Suprapubic skin (tissue), 4 donors: ENCODE measurements around the gene ANKMY1. TPM values are rescaled to one million over a fixed set of nuclear protein-coding genes. Genes with fewer than 3 reads are reported as not detected.

Experiments used
- DNase-seq, 2 donors: peaks; one replicate each; pipeline ENCODE4 v3.0.0-alpha.2; 2019; ENCODE audit warnings: low spot score in 2 of 2
- H3K27ac ChIP-seq: fragments of 200-600 bp; sonication (generic); one replicate; pipeline ENCODE4 v1.5.1; 2019
- H3K27me3 ChIP-seq: fragments of 200-600 bp; sonication (generic); one replicate; pipeline ENCODE4 v1.5.1; 2019
- H3K36me3 ChIP-seq: fragments of 200-600 bp; sonication (generic); one replicate; pipeline ENCODE4 v1.5.1; 2019
- H3K4me1 ChIP-seq: fragments of 200-600 bp; sonication (generic); one replicate; pipeline ENCODE4 v1.5.1; 2019
- H3K4me3 ChIP-seq: fragments of 200-600 bp; sonication (generic); one replicate; pipeline ENCODE4 v1.5.1; 2019; ENCODE audit warnings: mild to moderate bottlenecking
- H3K9me3 ChIP-seq: fragments of 200-600 bp; sonication (generic); one replicate; pipeline ENCODE4 v1.5.1; 2019
- EP300 ChIP-seq: sonication (generic); formaldehyde crosslinking; IDR thresholded peaks from one replicate; pipeline ENCODE4 v1.6.1; 2017; ENCODE audit warnings: antibody characterized with exemption
- POLR2A ChIP-seq, 2 donors: fragments of 450-650 bp; IDR thresholded peaks; one replicate each; pipeline ENCODE4 v1.6.1; 2017; ENCODE audit warnings: antibody characterized with exemption in 2 of 2, mild to moderate bottlenecking in 2 of 2, moderate library complexity in 2 of 2
- POLR2AphosphoS5 ChIP-seq, 3 donors: sonication (generic); formaldehyde crosslinking; IDR thresholded peaks; one replicate each; pipeline ENCODE4 v1.6.1; 2017; ENCODE audit warnings: antibody characterized with exemption in 3 of 3
- WGBS: methylation state at CpG from one replicate; pipeline ENCODE4 v1.1.5; 2018; 5-methylcytosine and 5-hydroxymethylcytosine counted together
- total RNA-seq, 4 donors: library from RNA; depleted of rRNA; stranded (reverse); fragments of >200 nt; gene quantifications; one replicate each; pipeline ENCODE4 v1.1.0, GENCODE V29; 2016
- TF ChIP-seq, protein P1 (sequence below), 2 donors: fragments of 200-600 bp in 1 of 2; fragments of 450-650 bp in 1 of 2; sonication (generic) in 1 of 2; IDR thresholded peaks; one replicate each; pipeline ENCODE4 v1.5.1; 2016 to 2019; ENCODE audit warnings: antibody characterized with exemption in 2 of 2, mild to moderate bottlenecking in 1 of 2, moderate library complexity in 1 of 2

Gene ANKMY1
- total RNA-seq, 4 donors from 2014 or later = 12.2 to 52.1 (median 23.0) TPM

DNA sequence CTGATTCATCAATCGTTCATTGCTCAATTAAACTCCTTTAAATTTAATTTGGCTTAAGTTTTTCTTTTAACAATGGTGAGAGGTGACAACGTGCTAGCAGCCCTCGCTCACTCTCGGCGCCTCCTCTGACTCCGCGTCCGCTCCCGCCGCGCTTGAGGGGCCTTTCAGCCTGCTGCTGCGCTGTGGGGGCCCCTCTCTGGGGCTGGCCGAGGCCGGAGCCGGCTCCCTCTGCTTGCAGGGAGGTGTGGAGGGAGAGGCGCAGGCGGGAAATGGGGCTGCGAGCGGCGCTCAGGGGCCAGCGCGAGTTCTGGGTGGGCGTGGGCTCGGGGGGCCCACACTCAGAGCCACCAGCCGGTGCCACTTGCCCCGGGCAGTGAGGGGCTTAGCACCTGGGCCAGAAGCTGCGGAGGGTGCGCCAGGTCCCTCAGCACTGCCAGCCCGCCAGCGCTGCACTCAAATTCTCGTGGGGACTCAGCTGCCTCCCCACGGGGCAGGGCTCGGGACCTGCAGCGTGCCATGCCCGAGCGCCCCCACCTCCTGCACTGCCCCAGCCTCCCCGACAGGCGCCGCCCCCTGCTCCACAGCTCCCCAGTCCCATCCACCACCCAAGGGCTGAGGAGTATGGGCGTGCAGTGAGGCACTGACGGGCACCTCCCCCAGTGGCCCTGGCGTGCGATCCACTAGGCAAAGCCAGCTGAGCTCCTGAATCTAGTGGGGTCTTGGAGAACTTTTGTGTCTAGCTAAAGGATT, 19.6 kb downstream of the ANKMY1 start:
- Histone ChIP-seq H3K27me3 (no peaks in the 10 kb centered on the region), H3K4me1 (no peaks in the 10 kb centered on the region), H3K36me3 (peaks cover 36% of the 10 kb centered on the region), H3K27ac (no peak overlapping the region), H3K4me3 (no peak overlapping the region), H3K9me3 (no peaks in the 10 kb centered on the region)
- WGBS = 96% methylated on average over 25 of the region's 43 CpGs
- DNase-seq = no peak
- TF ChIP-seq, protein P1, sequence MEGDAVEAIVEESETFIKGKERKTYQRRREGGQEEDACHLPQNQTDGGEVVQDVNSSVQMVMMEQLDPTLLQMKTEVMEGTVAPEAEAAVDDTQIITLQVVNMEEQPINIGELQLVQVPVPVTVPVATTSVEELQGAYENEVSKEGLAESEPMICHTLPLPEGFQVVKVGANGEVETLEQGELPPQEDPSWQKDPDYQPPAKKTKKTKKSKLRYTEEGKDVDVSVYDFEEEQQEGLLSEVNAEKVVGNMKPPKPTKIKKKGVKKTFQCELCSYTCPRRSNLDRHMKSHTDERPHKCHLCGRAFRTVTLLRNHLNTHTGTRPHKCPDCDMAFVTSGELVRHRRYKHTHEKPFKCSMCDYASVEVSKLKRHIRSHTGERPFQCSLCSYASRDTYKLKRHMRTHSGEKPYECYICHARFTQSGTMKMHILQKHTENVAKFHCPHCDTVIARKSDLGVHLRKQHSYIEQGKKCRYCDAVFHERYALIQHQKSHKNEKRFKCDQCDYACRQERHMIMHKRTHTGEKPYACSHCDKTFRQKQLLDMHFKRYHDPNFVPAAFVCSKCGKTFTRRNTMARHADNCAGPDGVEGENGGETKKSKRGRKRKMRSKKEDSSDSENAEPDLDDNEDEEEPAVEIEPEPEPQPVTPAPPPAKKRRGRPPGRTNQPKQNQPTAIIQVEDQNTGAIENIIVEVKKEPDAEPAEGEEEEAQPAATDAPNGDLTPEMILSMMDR (IDR thresholded peaks at IDR 0.05) = no peak
- no peak for TF ChIP-seq EP300
- no peak for TF ChIP-seq POLR2AphosphoS5 (IDR thresholded peaks at IDR 0.05)
- no peak for TF ChIP-seq POLR2A (IDR thresholded peaks at IDR 0.05)

DNA sequence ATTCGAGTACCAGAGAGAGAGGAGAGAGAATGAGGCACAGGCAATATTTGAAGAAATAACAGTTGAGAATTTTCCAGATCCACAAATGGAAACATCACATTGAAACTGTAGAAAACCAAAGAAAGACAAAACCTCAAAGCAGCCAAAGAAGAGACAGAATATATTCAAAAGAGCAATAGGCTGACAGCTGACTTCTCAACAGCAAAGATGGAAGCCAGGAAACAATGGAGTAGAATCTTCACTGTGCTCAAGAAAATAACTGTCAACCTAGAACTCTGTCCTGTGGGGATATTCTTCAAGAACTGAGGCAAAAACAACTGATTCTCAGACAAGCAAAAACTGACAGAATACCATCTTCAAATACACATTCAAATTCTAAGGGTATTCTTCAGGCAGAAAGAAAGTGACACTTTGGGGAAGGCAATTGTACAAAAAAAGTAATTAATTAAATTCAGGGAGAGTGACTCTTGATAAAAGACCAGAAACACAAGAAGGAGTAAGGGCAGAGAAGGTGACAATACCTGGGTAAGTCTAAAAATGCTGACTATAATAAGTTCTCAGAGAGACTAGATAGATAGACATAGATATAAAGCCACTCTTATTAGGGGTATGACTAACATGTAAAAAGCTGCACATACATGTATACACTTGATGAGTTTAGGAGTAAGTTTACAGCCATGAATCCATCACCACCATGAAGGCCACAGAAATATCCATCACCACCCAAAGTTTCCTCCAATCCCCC, 25.6 kb downstream of the ANKMY1 start:
- H3K9me3 ChIP-seq = peaks cover 11% of the 10 kb centered on the region
- no peaks in the 10 kb centered on the region for H3K27me3 ChIP-seq
- DNase-seq = no peak
- H3K36me3 ChIP-seq = peaks cover 40% of the 10 kb centered on the region
- no peak for TF ChIP-seq POLR2A (IDR thresholded peaks at IDR 0.05)
- TF ChIP-seq EP300 = no peak
- TF ChIP-seq POLR2AphosphoS5 (IDR thresholded peaks at IDR 0.05) = no peak
- TF ChIP-seq, protein P1 (IDR thresholded peaks at IDR 0.05) = no peak
- no peak overlapping the region for H3K4me3 ChIP-seq
- H3K4me1 ChIP-seq = no peaks in the 10 kb centered on the region
- no peak overlapping the region for H3K27ac ChIP-seq
- 100% methylated on average over 1 of the region's 1 CpG for WGBS

DNA sequence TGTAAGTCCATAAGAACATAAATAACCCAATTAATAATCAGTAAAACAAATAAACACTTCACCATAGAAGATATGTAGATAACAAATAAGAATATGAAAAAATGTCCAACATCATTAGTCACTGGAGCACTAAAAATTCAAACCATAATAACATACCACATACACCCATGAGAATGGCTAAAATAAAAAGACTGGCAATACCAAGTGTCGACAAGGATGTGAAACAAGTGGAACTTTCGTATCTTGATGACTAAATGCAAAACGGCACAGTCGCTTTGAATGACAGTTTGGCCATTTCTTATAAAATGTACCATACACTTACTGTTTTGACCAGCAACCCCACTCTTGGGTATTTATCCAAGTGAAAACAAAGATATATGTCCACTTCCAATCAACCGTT, 26.8 kb downstream of the ANKMY1 start:
- Histone ChIP-seq H3K36me3 (peaks cover 44% of the 10 kb centered on the region), H3K9me3 (peaks cover 11% of the 10 kb centered on the region), H3K27me3 (no peaks in the 10 kb centered on the region), H3K4me3 (no peak overlapping the region), H3K27ac (no peak overlapping the region), H3K4me1 (no peaks in the 10 kb centered on the region)
- DNase-seq = no peak
- TF ChIP-seq POLR2AphosphoS5 (IDR thresholded peaks at IDR 0.05) = no peak
- no peak for TF ChIP-seq EP300
- TF ChIP-seq, protein P1 (IDR thresholded peaks at IDR 0.05) = no peak
- TF ChIP-seq POLR2A (IDR thresholded peaks at IDR 0.05) = no peak
- WGBS = 97% methylated on average over 5 of the region's 5 CpGs

DNA sequence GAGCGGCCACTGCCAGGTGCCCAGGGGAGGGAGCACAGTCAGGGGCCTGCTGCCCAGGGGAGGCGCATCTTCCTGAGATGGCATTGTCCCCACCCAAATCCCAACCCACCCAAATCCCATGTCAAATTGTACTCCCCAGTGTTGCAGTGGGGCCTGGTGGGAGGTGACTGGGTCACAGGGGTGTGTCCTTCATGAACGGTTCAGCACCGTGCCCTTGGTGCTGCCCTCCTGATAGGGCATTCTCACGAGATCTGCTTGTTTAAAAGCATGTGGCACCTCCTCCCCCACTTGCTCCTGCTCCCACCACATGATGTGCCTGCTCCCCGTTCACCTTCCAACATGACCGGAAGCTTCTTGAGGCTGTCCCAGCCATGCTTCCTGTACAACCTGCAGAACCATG, 27.6 kb downstream of the ANKMY1 start:
- TF ChIP-seq POLR2AphosphoS5 (IDR thresholded peaks at IDR 0.05) (no peak), POLR2A (IDR thresholded peaks at IDR 0.05) (no peak), EP300 (no peak)
- TF ChIP-seq, protein P1 (IDR thresholded peaks at IDR 0.05) = no peak
- Histone ChIP-seq H3K36me3 (peaks cover 51% of the 10 kb centered on the region), H3K4me1 (no peaks in the 10 kb centered on the region), H3K9me3 (peaks cover 11% of the 10 kb centered on the region), H3K4me3 (no peak overlapping the region), H3K27ac (no peak overlapping the region), H3K27me3 (no peaks in the 10 kb centered on the region)
- 91% methylated on average over 7 of the region's 7 CpGs for WGBS
- no peak for DNase-seq

DNA sequence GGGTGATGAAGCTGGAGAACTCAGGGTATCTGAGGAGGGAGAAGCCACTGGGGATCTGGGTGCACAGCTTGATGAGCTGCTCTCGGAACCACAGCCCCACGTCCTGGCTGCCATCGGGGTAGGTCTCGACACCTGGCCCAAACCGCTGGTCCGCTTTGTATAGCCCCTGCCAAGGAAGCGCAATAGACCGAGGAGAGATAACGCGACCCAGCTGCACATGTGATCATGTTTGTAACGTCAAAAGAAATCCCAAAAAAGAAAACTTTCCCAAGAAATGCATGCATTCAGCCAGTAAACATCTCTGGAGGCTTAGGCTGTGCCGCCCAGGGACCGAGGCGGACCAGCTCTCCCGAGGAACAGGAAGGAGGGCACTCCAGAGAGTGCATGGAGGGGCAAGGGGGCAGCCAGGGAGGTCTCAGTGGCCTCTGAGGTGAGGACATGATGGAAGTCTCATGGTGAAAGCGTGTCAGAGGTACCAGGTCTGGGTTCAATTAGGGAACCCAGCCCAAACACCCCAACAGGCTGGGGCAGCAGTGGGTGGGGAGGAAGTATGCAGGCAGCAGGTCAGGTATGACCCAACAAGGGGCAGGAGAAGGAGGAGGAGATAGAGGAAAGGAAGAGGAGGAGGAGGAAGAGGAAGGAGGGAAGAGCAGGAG, 28.3 kb downstream of the ANKMY1 start:
- TF ChIP-seq POLR2AphosphoS5 (IDR thresholded peaks at IDR 0.05) (no peak), POLR2A (IDR thresholded peaks at IDR 0.05) (no peak), EP300 (no peak)
- TF ChIP-seq, protein P1 (IDR thresholded peaks at IDR 0.05) = no peak
- H3K9me3 ChIP-seq = peaks cover 11% of the 10 kb centered on the region
- 93% methylated on average over 15 of the region's 16 CpGs for WGBS
- peaks cover 48% of the 10 kb centered on the region for H3K36me3 ChIP-seq
- no peak overlapping the region for H3K27ac ChIP-seq
- DNase-seq = no peak
- no peaks in the 10 kb centered on the region for H3K4me1 ChIP-seq
- H3K4me3 ChIP-seq = no peak overlapping the region
- no peaks in the 10 kb centered on the region for H3K27me3 ChIP-seq
